ENCODE data around the gene NIPBL. TPM values are rescaled to one million over a fixed set of nuclear protein-coding genes. Genes with fewer than 3 reads are reported as not detected.

NIPBL gene
- total and polyA plus RNA-seq, 2 of the 8 experiments (the other 6 are each of a cell fraction or from before 2014, with no cell fraction given): 21.1 to 53.5 TPM

DNA sequence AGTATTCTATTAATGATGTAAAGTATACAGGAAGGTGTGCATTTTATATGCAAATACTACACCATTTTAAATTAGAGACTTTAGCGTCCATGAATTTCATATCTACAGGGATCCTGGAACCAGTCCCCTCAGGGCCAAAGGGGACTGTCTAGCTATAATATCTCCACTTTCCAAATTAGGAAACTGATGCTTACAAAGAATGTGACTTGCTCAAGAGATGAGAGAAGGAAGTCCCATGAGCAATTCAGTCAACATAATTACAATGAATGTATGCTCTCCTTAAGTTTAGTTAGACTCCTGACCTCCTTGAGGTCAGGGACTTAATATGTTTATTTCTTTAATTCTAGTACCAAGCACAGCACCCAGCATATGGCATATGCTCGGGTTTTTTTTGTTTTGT lies 23.7 kb downstream of the NIPBL start (continued):
- TF ChIP-seq, protein P1, sequence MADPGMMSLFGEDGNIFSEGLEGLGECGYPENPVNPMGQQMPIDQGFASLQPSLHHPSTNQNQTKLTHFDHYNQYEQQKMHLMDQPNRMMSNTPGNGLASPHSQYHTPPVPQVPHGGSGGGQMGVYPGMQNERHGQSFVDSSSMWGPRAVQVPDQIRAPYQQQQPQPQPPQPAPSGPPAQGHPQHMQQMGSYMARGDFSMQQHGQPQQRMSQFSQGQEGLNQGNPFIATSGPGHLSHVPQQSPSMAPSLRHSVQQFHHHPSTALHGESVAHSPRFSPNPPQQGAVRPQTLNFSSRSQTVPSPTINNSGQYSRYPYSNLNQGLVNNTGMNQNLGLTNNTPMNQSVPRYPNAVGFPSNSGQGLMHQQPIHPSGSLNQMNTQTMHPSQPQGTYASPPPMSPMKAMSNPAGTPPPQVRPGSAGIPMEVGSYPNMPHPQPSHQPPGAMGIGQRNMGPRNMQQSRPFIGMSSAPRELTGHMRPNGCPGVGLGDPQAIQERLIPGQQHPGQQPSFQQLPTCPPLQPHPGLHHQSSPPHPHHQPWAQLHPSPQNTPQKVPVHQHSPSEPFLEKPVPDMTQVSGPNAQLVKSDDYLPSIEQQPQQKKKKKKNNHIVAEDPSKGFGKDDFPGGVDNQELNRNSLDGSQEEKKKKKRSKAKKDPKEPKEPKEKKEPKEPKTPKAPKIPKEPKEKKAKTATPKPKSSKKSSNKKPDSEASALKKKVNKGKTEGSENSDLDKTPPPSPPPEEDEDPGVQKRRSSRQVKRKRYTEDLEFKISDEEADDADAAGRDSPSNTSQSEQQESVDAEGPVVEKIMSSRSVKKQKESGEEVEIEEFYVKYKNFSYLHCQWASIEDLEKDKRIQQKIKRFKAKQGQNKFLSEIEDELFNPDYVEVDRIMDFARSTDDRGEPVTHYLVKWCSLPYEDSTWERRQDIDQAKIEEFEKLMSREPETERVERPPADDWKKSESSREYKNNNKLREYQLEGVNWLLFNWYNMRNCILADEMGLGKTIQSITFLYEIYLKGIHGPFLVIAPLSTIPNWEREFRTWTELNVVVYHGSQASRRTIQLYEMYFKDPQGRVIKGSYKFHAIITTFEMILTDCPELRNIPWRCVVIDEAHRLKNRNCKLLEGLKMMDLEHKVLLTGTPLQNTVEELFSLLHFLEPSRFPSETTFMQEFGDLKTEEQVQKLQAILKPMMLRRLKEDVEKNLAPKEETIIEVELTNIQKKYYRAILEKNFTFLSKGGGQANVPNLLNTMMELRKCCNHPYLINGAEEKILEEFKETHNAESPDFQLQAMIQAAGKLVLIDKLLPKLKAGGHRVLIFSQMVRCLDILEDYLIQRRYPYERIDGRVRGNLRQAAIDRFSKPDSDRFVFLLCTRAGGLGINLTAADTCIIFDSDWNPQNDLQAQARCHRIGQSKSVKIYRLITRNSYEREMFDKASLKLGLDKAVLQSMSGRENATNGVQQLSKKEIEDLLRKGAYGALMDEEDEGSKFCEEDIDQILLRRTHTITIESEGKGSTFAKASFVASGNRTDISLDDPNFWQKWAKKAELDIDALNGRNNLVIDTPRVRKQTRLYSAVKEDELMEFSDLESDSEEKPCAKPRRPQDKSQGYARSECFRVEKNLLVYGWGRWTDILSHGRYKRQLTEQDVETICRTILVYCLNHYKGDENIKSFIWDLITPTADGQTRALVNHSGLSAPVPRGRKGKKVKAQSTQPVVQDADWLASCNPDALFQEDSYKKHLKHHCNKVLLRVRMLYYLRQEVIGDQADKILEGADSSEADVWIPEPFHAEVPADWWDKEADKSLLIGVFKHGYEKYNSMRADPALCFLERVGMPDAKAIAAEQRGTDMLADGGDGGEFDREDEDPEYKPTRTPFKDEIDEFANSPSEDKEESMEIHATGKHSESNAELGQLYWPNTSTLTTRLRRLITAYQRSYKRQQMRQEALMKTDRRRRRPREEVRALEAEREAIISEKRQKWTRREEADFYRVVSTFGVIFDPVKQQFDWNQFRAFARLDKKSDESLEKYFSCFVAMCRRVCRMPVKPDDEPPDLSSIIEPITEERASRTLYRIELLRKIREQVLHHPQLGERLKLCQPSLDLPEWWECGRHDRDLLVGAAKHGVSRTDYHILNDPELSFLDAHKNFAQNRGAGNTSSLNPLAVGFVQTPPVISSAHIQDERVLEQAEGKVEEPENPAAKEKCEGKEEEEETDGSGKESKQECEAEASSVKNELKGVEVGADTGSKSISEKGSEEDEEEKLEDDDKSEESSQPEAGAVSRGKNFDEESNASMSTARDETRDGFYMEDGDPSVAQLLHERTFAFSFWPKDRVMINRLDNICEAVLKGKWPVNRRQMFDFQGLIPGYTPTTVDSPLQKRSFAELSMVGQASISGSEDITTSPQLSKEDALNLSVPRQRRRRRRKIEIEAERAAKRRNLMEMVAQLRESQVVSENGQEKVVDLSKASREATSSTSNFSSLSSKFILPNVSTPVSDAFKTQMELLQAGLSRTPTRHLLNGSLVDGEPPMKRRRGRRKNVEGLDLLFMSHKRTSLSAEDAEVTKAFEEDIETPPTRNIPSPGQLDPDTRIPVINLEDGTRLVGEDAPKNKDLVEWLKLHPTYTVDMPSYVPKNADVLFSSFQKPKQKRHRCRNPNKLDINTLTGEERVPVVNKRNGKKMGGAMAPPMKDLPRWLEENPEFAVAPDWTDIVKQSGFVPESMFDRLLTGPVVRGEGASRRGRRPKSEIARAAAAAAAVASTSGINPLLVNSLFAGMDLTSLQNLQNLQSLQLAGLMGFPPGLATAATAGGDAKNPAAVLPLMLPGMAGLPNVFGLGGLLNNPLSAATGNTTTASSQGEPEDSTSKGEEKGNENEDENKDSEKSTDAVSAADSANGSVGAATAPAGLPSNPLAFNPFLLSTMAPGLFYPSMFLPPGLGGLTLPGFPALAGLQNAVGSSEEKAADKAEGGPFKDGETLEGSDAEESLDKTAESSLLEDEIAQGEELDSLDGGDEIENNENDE (IDR thresholded peaks at IDR 0.05; ENCODE audit: insufficient replicate concordance, low read length): no peak
- TF ChIP-seq EP300 (IDR thresholded peaks at IDR 0.05; ENCODE audit: borderline replicate concordance in 1 of 2, low read depth in 2 of 2, low read length in 2 of 2) (no peak), BACH1 (IDR thresholded peaks at IDR 0.05; ENCODE audit: low read length) (no peak), SRF (IDR thresholded peaks at IDR 0.05; ENCODE audit: low read depth, low read length) (no peak), RBBP5 (IDR thresholded peaks at IDR 0.05; ENCODE audit: borderline replicate concordance, low read depth, low read length) (no peak), SP4 (IDR thresholded peaks at IDR 0.05; ENCODE audit: low read length) (no peak), CTBP2 (IDR thresholded peaks at IDR 0.05; ENCODE audit: borderline replicate concordance, insufficient read depth, insufficient read length, low read length) (no peak), POLR2AphosphoS5 (IDR thresholded peaks at IDR 0.05; ENCODE audit: low read depth, low read length) (no peak)
- TF ChIP-seq, protein P2, sequence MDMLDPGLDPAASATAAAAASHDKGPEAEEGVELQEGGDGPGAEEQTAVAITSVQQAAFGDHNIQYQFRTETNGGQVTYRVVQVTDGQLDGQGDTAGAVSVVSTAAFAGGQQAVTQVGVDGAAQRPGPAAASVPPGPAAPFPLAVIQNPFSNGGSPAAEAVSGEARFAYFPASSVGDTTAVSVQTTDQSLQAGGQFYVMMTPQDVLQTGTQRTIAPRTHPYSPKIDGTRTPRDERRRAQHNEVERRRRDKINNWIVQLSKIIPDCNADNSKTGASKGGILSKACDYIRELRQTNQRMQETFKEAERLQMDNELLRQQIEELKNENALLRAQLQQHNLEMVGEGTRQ (IDR thresholded peaks at IDR 0.05; ENCODE audit: low read length): no peak

Data from H1 (cell line).